Measurements from ENCODE around the gene SREBF2. TPM values are rescaled to one million over a fixed set of nuclear protein-coding genes. Genes with fewer than 3 reads are reported as not detected.

SREBF2 gene
- total RNA-seq, 6 experiments from 2014 or later = 29.3 to 42.1 (median 37.6) TPM

DNA sequence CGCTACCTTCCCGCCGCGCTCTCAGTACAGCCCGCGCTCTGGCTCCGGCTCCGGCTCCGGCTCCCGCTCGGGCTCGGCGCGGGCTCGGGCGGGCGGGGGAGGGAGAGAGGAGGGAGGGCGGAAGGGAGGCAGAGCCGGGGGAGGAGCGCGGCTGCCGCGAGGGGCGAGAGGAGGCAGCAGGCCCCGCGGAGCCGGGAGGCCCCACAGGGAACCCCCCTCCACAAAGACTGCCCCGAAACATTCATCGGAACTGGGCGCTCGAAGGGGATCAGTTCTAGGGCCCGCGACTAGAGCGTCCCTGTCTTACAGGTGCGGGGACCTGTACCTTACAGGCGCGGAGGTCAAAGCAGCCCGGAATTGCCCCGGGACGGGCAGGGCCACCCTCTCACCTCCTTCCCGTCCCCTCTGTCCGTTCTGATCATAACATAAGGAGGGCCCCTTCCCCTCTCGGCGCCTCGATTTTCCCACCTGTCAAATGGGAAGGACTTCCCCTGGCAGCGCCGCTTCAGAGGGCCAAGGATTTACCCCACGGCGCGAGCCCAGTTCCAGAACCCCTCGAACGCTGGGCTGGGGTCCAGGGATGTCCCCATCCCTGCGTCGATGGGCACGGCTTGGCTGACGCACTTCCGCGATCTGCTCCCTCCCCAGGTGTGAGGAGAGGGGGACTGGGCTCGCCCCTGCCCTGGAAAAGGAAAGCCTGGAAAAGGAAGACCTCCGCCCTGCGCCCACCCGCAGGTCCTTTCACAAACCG lies 82.3 kb downstream of the SREBF2 start, which contains the start of gene SHISA8:
Gene SHISA8 (minus strand): TSS at position 40 of the 751 bp plus-strand sequence. CDS start 407 bp downstream, outside the sequence.
- Mint-ChIP-seq H3K27ac (no peak within 1 kb of the TSS), H3K36me3 (ENCODE audit: low read depth) (no peaks in the 10 kb centered on the region), H3K9me3 (no peaks in the 10 kb centered on the region), H3K4me1 (ENCODE audit: low read depth) (peaks cover 5% of the 10 kb centered on the region; the same call in 1 of the 2 replicates), H3K27me3 (ENCODE audit: insufficient read depth) (peaks cover 39% of the 10 kb centered on the region), H3K4me3 (no peak within 1 kb of the TSS)
- no peak for DNase-seq
- TF ChIP-seq, protein P1, sequence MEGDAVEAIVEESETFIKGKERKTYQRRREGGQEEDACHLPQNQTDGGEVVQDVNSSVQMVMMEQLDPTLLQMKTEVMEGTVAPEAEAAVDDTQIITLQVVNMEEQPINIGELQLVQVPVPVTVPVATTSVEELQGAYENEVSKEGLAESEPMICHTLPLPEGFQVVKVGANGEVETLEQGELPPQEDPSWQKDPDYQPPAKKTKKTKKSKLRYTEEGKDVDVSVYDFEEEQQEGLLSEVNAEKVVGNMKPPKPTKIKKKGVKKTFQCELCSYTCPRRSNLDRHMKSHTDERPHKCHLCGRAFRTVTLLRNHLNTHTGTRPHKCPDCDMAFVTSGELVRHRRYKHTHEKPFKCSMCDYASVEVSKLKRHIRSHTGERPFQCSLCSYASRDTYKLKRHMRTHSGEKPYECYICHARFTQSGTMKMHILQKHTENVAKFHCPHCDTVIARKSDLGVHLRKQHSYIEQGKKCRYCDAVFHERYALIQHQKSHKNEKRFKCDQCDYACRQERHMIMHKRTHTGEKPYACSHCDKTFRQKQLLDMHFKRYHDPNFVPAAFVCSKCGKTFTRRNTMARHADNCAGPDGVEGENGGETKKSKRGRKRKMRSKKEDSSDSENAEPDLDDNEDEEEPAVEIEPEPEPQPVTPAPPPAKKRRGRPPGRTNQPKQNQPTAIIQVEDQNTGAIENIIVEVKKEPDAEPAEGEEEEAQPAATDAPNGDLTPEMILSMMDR (IDR thresholded peaks at IDR 0.05) = no peak

DNA sequence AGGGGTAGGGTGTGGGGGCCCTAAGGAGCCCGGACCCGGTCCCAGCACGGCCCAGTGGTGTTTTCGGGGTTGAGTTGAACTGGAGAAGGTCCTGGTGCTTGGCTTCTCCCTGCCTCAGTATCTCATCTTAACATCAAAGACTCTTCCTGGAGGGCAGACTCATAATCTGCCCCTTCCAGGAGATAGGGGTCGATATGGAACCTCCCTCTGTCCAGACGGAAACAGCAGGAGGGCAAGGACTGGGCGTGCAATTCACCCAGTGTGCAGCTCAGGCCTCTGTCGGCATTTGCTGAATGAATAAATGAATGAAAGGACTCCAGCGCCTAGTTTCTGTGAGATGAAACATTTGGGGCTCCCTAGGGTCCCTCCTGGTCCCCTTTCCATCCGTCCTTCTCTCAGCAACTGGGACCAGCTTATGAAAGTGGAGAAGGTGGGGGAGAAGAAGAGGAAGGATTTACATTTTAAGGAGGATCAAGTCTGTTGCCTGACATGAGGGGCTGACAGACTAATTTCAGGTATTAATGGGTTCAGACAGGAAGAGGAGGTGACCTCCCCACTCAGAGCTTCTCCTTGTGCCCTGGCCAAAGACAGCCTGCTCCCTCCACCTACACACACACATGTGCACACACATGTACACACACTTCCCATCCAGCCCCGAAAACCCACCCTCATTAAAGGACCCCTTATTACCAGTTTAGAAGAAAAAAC lies 83.0 kb downstream of the SREBF2 start:
- H3K27me3 Mint-ChIP-seq (ENCODE audit: insufficient read depth) = peaks cover 39% of the 10 kb centered on the region

DNA sequence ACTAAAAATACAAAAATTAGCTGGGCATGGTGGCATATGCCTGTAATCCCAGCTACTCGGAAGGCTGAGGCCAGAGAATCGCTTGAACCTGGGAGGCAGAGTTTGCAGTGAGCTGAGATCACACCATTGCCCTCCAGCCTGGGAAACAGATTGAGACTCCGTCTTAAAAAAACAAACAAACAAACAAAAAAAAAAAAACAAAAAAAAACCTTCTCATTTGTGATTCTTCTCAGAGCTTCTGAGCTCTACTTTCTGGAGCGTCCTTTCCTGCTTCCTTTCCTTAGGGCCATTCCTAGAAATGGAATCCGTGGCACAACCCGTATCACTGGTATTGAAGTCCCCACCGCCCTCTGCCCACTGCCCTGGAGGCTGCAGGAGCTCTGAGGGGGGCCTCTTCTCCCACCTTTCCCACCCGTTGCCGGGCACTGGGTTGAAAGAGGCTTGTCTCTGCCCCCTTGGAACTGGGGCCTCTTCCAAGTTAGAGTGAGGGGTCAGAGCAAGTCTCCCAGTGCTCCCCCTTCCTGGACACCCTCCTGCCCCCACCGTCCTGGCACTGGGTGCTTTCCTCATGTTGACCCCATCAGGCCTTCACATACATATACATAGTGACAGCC lies 83.9 kb downstream of the SREBF2 start:
- no peak overlapping the region for H3K4me3 Mint-ChIP-seq
- no peak for DNase-seq
- TF ChIP-seq, protein P1 (IDR thresholded peaks at IDR 0.05) = no peak
- H3K27ac Mint-ChIP-seq = no peak overlapping the region
- H3K9me3 Mint-ChIP-seq = no peaks in the 10 kb centered on the region
- no peaks in the 10 kb centered on the region for H3K36me3 Mint-ChIP-seq (ENCODE audit: low read depth)
- H3K27me3 Mint-ChIP-seq (ENCODE audit: insufficient read depth) = peaks cover 35% of the 10 kb centered on the region
- H3K4me1 Mint-ChIP-seq (ENCODE audit: low read depth) = peaks cover 5% of the 10 kb centered on the region; the same call in 1 of the 2 replicates

More for the DNA sequence above, 83.0 kb downstream of the SREBF2 start:
- TF ChIP-seq, protein P1 (IDR thresholded peaks at IDR 0.05) = no peak
- Mint-ChIP-seq H3K4me3 (no peak overlapping the region), H3K4me1 (ENCODE audit: low read depth) (peaks cover 5% of the 10 kb centered on the region; the same call in 1 of the 2 replicates), H3K27ac (no peak overlapping the region), H3K9me3 (no peaks in the 10 kb centered on the region), H3K36me3 (ENCODE audit: low read depth) (no peaks in the 10 kb centered on the region)
- DNase-seq = no peak

DNA sequence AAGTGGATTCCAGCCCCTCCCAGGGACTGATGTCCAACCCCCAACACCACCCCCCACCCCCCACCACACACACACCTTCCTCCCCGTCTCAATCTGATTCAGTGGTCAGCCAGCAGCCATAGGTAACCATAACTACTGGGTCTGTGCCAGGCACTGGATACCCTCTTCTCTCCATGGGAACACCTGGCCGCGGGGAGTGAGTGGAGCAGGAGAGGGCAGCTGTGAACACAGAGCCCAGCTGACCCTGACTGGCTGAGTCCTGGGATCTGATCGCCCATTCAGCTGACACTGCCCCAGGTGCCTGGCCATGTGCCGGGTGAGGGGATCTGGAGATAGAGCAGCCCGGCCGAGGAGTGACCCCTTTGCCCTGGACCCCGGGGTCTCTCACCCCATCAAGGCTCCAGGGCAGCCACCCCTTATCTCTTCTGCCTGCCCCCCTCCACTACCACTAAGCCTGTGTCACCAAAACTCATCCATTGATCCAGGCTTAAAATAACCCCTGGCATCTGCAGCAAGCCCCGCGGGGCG lies 84.5 kb downstream of the SREBF2 start:
- H3K4me3 Mint-ChIP-seq = no peak overlapping the region
- H3K27ac Mint-ChIP-seq = no peak overlapping the region
- no peaks in the 10 kb centered on the region for H3K9me3 Mint-ChIP-seq
- TF ChIP-seq, protein P1 (IDR thresholded peaks at IDR 0.05) = no peak
- peaks cover 30% of the 10 kb centered on the region for H3K27me3 Mint-ChIP-seq (ENCODE audit: insufficient read depth)
- DNase-seq = no peak
- peaks cover 5% of the 10 kb centered on the region; the same call in 1 of the 2 replicates for H3K4me1 Mint-ChIP-seq (ENCODE audit: low read depth)
- no peaks in the 10 kb centered on the region for H3K36me3 Mint-ChIP-seq (ENCODE audit: low read depth)
